H1 (cell line): Measurements from ENCODE around the gene CHP2. TPM values are rescaled to one million over a fixed set of nuclear protein-coding genes. Genes with fewer than 3 reads are reported as not detected.

Source experiments
- CTCF ChIA-PET: fragments of 300-600 bp; sonication (Branson Sonifier 250); formaldehyde crosslinking; loops from one replicate; lab custom pipeline; 2021; ENCODE audit not compliant: partially characterized antibody; lab: Charles Lee
- POLR2A ChIA-PET: fragments of 300-600 bp; sonication (Branson Sonifier 250); formaldehyde crosslinking; loops from one replicate; lab custom pipeline; 2021; ENCODE audit warnings: inconsistent platforms; ENCODE audit not compliant: partially characterized antibody; lab: Charles Lee
- DNase-seq, 2 experiments: peaks; one replicate each; pipeline versions ENCODE4 v3.0.0 to v3.0.0-alpha.2; 2010 to 2022; ENCODE audit warnings: low spot score in 2 of 2, low read depth in 1 of 2, mixed read lengths in 1 of 2
- FAIRE-seq: peaks from 2 replicates; lab custom pipeline; 2011; peaks lifted over from hg19 to GRCh38; lab: Jason Lieb, UNC
- H2AFZ ChIP-seq: 2 replicates; pipeline ENCODE4 v1.8.1; 2012; ENCODE audit warnings: low read length, inconsistent platforms
- H2AK5ac ChIP-seq: 2 replicates; pipeline ENCODE4 v1.6.1; 2013; ENCODE audit warnings: low read depth, low read length
- H2BK120ac ChIP-seq: replicated peaks from 2 replicates; pipeline ENCODE3; 2013; ENCODE audit warnings: low read depth, low read length, inconsistent platforms
- H2BK12ac ChIP-seq: 2 replicates; pipeline ENCODE4 v1.6.1; 2013; ENCODE audit warnings: low read depth, low read length
- H2BK15ac ChIP-seq: 2 replicates; pipeline ENCODE4 v1.6.1; 2013; ENCODE audit warnings: low read length
- H2BK20ac ChIP-seq: 2 replicates; pipeline ENCODE4 v1.6.1; 2013; ENCODE audit warnings: low read length
- H2BK5ac ChIP-seq: 2 replicates; pipeline ENCODE4 v1.6.1; 2013; ENCODE audit warnings: low read depth, low read length
- H3K14ac ChIP-seq: 2 replicates; pipeline ENCODE4 v1.6.1; 2013; ENCODE audit warnings: inconsistent platforms; ENCODE audit not compliant: insufficient read length
- H3K18ac ChIP-seq: 2 replicates; pipeline ENCODE4 v1.6.1; 2013; ENCODE audit warnings: low read length; ENCODE audit errors: extremely low read depth
- H3K23ac ChIP-seq: 2 replicates; pipeline ENCODE4 v1.6.1; 2013; ENCODE audit warnings: inconsistent platforms; ENCODE audit not compliant: insufficient read length
- H3K23me2 ChIP-seq: 2 replicates; pipeline ENCODE4 v1.6.1; 2013; ENCODE audit warnings: low read depth, low read length
- H3K27ac ChIP-seq: 2 replicates; pipeline ENCODE4 v1.6.1; 2011; ENCODE audit warnings: low read depth, low read length, inconsistent platforms
- H3K27me3 ChIP-seq, 4 experiments: replicated peaks in 1 of 4; 1 replicate in 1 of 4; 2 replicates in 3 of 4; pipeline versions ENCODE4 v1.6.1 to v1.8.1; 2011 to 2013; ENCODE audit warnings: low read length in 3 of 4, mild to moderate bottlenecking in 3 of 4, inconsistent platforms in 2 of 4, mixed read lengths in 2 of 4, moderate library complexity in 1 of 4; ENCODE audit not compliant: control insufficient read depth in 3 of 4, insufficient read depth in 3 of 4; ENCODE audit errors: extremely low read depth in 1 of 4
- H3K36me3 ChIP-seq, 4 experiments: 2 replicates each; pipeline versions ENCODE4 v1.6.1 to v1.8.1; 2011 to 2013; ENCODE audit warnings: mild to moderate bottlenecking in 4 of 4, low read length in 3 of 4, moderate library complexity in 2 of 4, control low read depth in 1 of 4, inconsistent platforms in 1 of 4; ENCODE audit not compliant: insufficient read depth in 4 of 4, control insufficient read depth in 2 of 4
- H3K4ac ChIP-seq: replicated peaks from 2 replicates; pipeline ENCODE3; 2013; ENCODE audit warnings: low read length, low read depth, mixed read lengths, inconsistent platforms; ENCODE audit not compliant: insufficient read length
- H3K4me1 ChIP-seq, 4 experiments: replicated peaks in 1 of 4; 1 replicate in 1 of 4; 2 replicates in 3 of 4; pipeline versions ENCODE4 v1.6.1 to v1.8.1; 2011 to 2013; ENCODE audit warnings: low read length in 3 of 4, inconsistent platforms in 2 of 4, mixed read lengths in 1 of 4; ENCODE audit not compliant: insufficient read depth in 4 of 4, control insufficient read depth in 3 of 4
- H3K4me2 ChIP-seq, 2 experiments: 2 replicates each; pipeline versions ENCODE4 v1.6.1 to v1.8.1; 2011 to 2013; ENCODE audit warnings: low read depth in 2 of 2, low read length in 2 of 2, control low read depth in 1 of 2, inconsistent platforms in 1 of 2, mild to moderate bottlenecking in 1 of 2; ENCODE audit not compliant: insufficient read depth in 1 of 2
- H3K4me3 ChIP-seq, 4 experiments: fragments of 200-600, 300-600 bp in 1 of 4; sonication (generic), shearing (Covaris generic), sonication (Bioruptor Twin) in 1 of 4; 2 replicates each; pipeline versions ENCODE4 v1.5.1 to v1.8.1; 2011 to 2016; ENCODE audit warnings: low read length in 4 of 4, low read depth in 3 of 4, control low read depth in 2 of 4, inconsistent platforms in 2 of 4, mild to moderate bottlenecking in 2 of 4, mixed read lengths in 1 of 4, moderate library complexity in 1 of 4; ENCODE audit not compliant: insufficient read depth in 2 of 4; ENCODE audit errors: extremely low read depth in 1 of 4
- H3K56ac ChIP-seq: replicated peaks from 2 replicates; pipeline ENCODE3; 2013; ENCODE audit warnings: low read depth, mild to moderate bottlenecking, mixed read lengths, low read length, inconsistent platforms; ENCODE audit not compliant: insufficient read length
- H3K79me1 ChIP-seq: 2 replicates; pipeline ENCODE4 v1.6.1; 2013; ENCODE audit warnings: low read depth, low read length, control low read depth
- H3K79me2 ChIP-seq, 2 experiments: 2 replicates each; pipeline versions ENCODE4 v1.6.1 to v1.8.1; 2012 to 2013; ENCODE audit warnings: low read length in 2 of 2, mild to moderate bottlenecking in 2 of 2, inconsistent platforms in 1 of 2; ENCODE audit not compliant: insufficient read depth in 2 of 2, control insufficient read depth in 1 of 2
- H3K9ac ChIP-seq, 4 experiments: replicated peaks in 1 of 4; 1 replicate in 1 of 4; 2 replicates in 3 of 4; pipeline versions ENCODE4 v1.6.1 to v1.8.1; 2011 to 2013; ENCODE audit warnings: low read depth in 3 of 4, low read length in 3 of 4, control low read depth in 2 of 4, mild to moderate bottlenecking in 2 of 4, moderate library complexity in 2 of 4, inconsistent platforms in 1 of 4; ENCODE audit errors: extremely low read depth in 1 of 4
- H3K9me3 ChIP-seq, 2 experiments: 2 replicates each; pipeline versions ENCODE4 v1.6.1 to v1.8.1; 2012 to 2013; ENCODE audit warnings: mild to moderate bottlenecking in 2 of 2, moderate library complexity in 2 of 2, control low read depth in 1 of 2, inconsistent platforms in 1 of 2, low read depth in 1 of 2, low read length in 1 of 2, mixed read lengths in 1 of 2; ENCODE audit not compliant: insufficient read depth in 2 of 2
- H4K20me1 ChIP-seq, 2 experiments: replicated peaks in 1 of 2; 2 replicates each; pipeline versions ENCODE3 to v1.8.1; 2011 to 2013; ENCODE audit warnings: inconsistent platforms in 2 of 2, low read length in 2 of 2, mild to moderate bottlenecking in 1 of 2; ENCODE audit not compliant: insufficient read depth in 2 of 2, control insufficient read depth in 1 of 2
- H4K5ac ChIP-seq: 2 replicates; pipeline ENCODE4 v1.6.1; 2013; ENCODE audit warnings: low read length, low read depth, mixed read lengths, inconsistent platforms; ENCODE audit not compliant: insufficient read length
- H4K8ac ChIP-seq: 2 replicates; pipeline ENCODE4 v1.8.0; 2013; ENCODE audit warnings: mild to moderate bottlenecking, moderate library complexity, low read length, inconsistent platforms; ENCODE audit not compliant: insufficient read depth; ENCODE audit errors: extremely low read depth
- H4K91ac ChIP-seq: replicated peaks from 2 replicates; pipeline ENCODE3; 2013; ENCODE audit warnings: low read length, mixed read lengths, inconsistent platforms; ENCODE audit not compliant: insufficient read length
- CBX5 ChIP-seq: fragments of 300-800, 300-1000 bp; sonication (generic); IDR thresholded peaks from 2 replicates; pipeline ENCODE4 v1.7.1; 2016; ENCODE audit warnings: antibody characterized with exemption, low read length, low read depth
- POLR2AphosphoS5 ChIP-seq: IDR thresholded peaks from 2 replicates; pipeline ENCODE4 v1.6.1; 2011; ENCODE audit warnings: low read depth, low read length
- POU5F1 ChIP-seq: IDR thresholded peaks from 2 replicates; pipeline ENCODE4 v1.6.1; 2011; ENCODE audit warnings: low read depth, mild to moderate bottlenecking, low read length, moderate library complexity
- RFX5 ChIP-seq: IDR thresholded peaks from 2 replicates; pipeline ENCODE4 v1.6.1; 2011; ENCODE audit warnings: low read depth, low read length, improper control_type of control experiment, borderline replicate concordance
- TCF12 ChIP-seq: IDR thresholded peaks from 2 replicates; pipeline ENCODE4 v1.6.1; 2011; ENCODE audit warnings: low read depth, mild to moderate bottlenecking, low read length
- TEAD4 ChIP-seq: IDR thresholded peaks from 2 replicates; pipeline ENCODE4 v1.6.1; 2012; ENCODE audit warnings: low read depth, low read length, inconsistent platforms, mixed read lengths
- WGBS, 2 experiments: shearing (Covaris generic) in 1 of 2; methylation state at CpG; one replicate each; pipeline versions ENCODE4 v1.1.6 to v1.1.7; 2013 to 2015; ENCODE audit warnings: low lambda C conversion rate in 2 of 2, mixed read lengths in 2 of 2, inconsistent platforms in 1 of 2, low coverage in 1 of 2, missing lambda C conversion rate in 1 of 2; ENCODE audit not compliant: insufficient replicate concordance in 2 of 2, insufficient coverage in 1 of 2, insufficient read length in 1 of 2; ENCODE audit errors: extremely low coverage in 1 of 2, missing lambda C conversion rate in 1 of 2; 5-methylcytosine and 5-hydroxymethylcytosine counted together
- polyA plus RNA-seq, 7 experiments: library from polyadenylated mRNA; depleted of rRNA in 3 of 7; stranded (reverse) in 5 of 7; unstranded in 2 of 7; fragments of >200 nt in 5 of 7; fragments of 200-250 nt in 2 of 7; gene quantifications; 1 replicate in 5 of 7; 2 replicates in 1 of 7; 4 replicates in 1 of 7; pipeline versions ENCODE4 v1.2.1 to v1.2.3, GENCODE V29; 2011 to 2013; ENCODE audit warnings: missing spikeins in 2 of 7, mixed read lengths in 2 of 7
- total RNA-seq: library from RNA; stranded (reverse); fragmentation: NEBNext Ultra II Directional; extraction: Animal tissue kit (Norgen Biotek cat#: 25700); gene quantifications from 2 replicates; pipeline ENCODE4 v1.2.1, GENCODE V29; 2021

The CHP2 gene
- total and polyA plus RNA-seq, 2 of the 8 experiments (the other 6 are each of a cell fraction or from before 2014, with no cell fraction given) = 1.3 to 1.6 TPM

DNA sequence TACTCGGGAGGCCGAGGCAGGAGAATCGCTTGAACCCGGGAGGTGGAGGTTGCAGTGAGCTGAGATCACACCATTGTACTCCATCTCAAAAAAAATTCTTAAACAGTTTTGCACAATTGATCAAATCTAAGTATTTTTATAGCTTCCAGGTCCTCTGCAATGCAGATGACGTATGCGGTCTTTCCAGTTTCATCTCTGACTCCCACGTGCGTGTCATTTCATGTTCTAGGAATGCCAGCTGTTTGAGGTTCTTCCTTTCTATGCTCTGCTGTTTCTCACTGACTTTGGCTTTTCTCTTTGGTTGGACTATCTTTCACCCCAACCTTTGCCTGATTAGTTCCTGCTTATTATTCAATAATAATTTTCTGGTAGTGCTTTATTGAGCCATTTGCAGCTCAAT, 16.2 kb downstream of the CHP2 start:
- no peak overlapping the region for H3K23ac ChIP-seq
- H3K9me3 ChIP-seq = no peaks in the 10 kb centered on the region
- no peak overlapping the region for H4K8ac ChIP-seq
- no peak overlapping the region for H2BK12ac ChIP-seq
- no peak overlapping the region for H3K4me2 ChIP-seq
- no peak overlapping the region for H4K91ac ChIP-seq
- H3K23me2 ChIP-seq = no peaks in the 10 kb centered on the region
- H3K36me3 ChIP-seq = no peaks in the 10 kb centered on the region
- no peak overlapping the region for H3K56ac ChIP-seq
- no peaks in the 10 kb centered on the region for H3K79me2 ChIP-seq
- ChIA-PET CTCF (interaction anchor here (1.5 kb wide), 1 partner anchor 33 kb away, joined by 3 read pairs; no protein-coding TSS in a partner anchor), POLR2A (interaction anchor here (0.6 to 0.9 kb wide), 2 partner anchors 16 to 19 kb away, joined by 3 read pairs; no protein-coding TSS in a partner anchor)
- H2BK120ac ChIP-seq = no peak overlapping the region
- no peak overlapping the region for H3K4me3 ChIP-seq
- no peak for DNase-seq
- no peak overlapping the region for H2BK15ac ChIP-seq
- H3K4me1 ChIP-seq = no peaks in the 10 kb centered on the region
- no peak overlapping the region for H3K4ac ChIP-seq
- H4K20me1 ChIP-seq = no peaks in the 10 kb centered on the region
- H3K9ac ChIP-seq = no peak overlapping the region
- H3K27ac ChIP-seq = no peak overlapping the region
- WGBS, 2 experiments = 96% methylated on average over 8 of the region's 8 CpGs; no CpG with 5 or more reads in 1 of the 2 experiments
- H3K79me1 ChIP-seq = no peaks in the 10 kb centered on the region
- no peak overlapping the region for H4K5ac ChIP-seq
- no peak overlapping the region for H3K18ac ChIP-seq
- no peak overlapping the region for H2AFZ ChIP-seq
- no peak overlapping the region for H3K14ac ChIP-seq
- no peaks in the 10 kb centered on the region for H3K27me3 ChIP-seq
- H2AK5ac ChIP-seq = no peak overlapping the region
- FAIRE-seq = no peak
- no peak overlapping the region for H2BK20ac ChIP-seq
- no peak overlapping the region for H2BK5ac ChIP-seq
- TF ChIP-seq TCF12 (no peak), POU5F1 (no peak), CBX5 (no peak), RFX5 (no peak), TEAD4 (no peak), POLR2AphosphoS5 (no peak)
